GM19099 (cell line): ENCODE results near the gene FCGR2B.

Experiments
- POLR2A ChIP-seq: IDR thresholded peaks from 3 replicates; pipeline ENCODE4 v1.6.1; 2011; ENCODE audit warnings: low read depth; ENCODE audit not compliant: insufficient read length; ENCODE audit errors: extremely low read depth

Gene FCGR2B

DNA sequence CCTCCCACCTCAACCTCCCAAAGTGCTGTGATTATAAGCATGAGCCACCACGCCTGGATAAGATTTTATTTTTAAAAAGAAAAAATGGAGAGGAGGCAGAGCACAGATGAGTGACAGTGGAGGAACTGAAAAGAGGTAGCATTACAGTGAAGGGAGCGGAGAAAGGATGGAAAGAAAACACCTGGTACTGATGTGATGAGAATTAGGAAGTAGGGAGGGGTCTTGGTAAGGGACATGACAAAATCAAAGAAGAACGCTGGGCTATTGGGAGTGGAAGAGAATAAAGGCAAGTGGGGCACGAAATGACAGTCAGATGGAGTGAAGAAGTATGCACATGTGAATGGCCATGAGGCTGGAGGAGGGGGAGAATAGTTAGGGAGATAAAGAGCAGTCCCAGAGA, 46.4 kb downstream of the FCGR2B start:
- TF ChIP-seq POLR2A, result no peak

DNA sequence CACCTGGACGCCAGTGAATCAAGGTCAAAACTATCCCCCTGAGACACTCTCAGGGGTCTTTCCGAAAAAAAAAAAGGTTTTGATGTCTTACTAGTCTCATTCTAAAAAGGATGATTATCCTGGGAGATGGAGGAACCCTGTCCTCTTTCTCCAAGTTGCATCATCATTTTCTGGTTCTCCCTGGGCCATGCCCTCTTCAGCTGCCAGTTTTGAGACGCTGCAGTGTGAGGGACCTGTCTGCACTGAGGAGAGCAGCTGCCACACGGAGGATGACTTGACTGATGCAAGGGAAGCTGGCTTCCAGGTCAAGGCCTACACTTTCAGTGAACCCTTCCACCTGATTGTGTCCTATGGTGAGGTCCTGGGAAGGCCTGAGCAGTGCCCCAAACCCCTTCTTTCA, 47.6 kb downstream of the FCGR2B start:
- TF ChIP-seq POLR2A, result no peak

- TF ChIP-seq POLR2A, result no peak
Observed at GRCh38 chr1:161718559-161719324, 55.8 kb downstream of the FCGR2B start.

DNA sequence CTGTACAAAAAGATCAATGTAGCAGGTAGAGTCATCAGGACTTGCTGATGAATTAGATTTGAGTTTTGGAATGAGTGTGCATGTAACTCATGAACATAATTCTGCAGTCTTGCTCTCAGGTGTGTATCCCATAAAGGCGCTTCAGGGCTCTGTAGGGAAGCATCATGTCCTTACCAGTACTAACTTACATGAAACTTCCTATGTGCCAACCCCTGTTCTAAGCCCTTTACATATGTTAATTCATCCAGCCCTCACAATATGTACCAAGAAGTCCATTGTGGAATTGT, 56.3 kb downstream of the FCGR2B start:
- TF ChIP-seq POLR2A, result no peak

- no peak for TF ChIP-seq POLR2A
Observed at GRCh38 chr1:161720422-161720821, 57.5 kb downstream of the FCGR2B start.

DNA sequence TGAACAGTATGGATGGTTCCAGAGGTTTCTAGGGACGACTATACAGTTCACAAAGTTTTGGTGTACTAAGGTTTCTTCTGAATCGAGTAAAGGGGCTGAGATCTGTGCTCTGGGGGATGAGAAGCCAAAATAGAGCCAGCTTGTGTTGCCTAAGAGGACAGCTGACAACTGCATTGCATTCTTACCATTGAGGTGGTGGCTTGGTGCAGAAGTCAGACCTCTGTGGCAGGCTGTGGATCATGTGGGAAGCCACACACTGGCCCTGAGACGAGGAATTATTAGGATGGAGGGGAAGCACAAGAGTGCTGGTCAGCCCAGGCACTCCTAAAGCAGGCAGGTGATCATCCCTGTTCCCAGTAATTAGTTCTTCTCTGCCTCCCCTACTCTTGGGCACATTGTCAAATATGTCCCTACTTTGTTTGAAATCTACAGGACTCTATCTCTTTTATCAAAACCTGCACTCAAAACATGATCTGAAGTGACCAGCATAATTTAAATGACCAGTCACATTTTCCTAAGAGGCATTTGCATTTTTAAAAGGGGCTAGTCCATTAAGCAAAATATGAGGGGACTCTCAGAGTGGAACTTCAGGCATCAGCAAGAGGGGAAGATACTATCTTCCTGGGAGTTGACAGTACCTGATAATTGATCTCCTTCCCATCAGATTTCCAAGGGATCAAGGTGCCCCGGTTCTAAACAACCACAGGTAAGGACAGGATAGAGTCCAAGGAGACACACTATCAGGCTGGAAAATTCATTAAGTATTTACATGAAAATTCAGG, 58.2 kb downstream of the FCGR2B start, which contains the start of gene FCRLB:
Gene FCRLB, plus strand, starts transcription at position 589 of the 782 bp plus-strand sequence. CDS start 1,129 bp downstream, outside the sequence.
- TF ChIP-seq POLR2A, result no peak

DNA sequence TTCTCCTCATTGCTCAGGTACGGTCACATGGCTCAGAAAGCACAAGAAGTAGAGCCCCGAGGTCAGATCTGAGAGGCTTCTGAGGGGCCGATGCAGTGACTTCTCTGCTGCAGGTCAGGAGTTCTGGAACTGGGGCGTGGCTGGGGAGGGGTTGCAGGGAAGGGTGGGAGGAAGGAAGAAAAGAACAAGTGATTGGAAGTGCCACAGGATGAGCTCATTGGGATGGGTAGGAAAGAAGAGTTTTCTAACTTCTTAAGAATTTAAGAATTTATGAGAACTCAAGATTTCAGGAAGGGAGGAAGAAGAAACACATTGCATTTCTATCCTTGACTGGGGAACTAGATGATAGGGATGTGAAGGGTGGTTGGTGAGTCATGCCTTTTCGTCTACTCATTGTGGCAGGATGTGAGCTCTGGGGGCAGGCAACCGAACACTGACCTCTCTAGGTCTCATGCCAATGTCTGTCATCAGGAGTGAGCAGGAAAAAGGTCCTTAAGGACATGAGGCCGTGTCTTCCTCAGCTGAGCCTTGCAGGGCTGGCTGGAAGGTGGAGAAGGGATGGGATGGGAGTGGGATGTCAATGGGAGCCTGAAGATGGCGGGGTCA, 58.9 kb downstream of the FCGR2B start:
- no peak for TF ChIP-seq POLR2A

DNA sequence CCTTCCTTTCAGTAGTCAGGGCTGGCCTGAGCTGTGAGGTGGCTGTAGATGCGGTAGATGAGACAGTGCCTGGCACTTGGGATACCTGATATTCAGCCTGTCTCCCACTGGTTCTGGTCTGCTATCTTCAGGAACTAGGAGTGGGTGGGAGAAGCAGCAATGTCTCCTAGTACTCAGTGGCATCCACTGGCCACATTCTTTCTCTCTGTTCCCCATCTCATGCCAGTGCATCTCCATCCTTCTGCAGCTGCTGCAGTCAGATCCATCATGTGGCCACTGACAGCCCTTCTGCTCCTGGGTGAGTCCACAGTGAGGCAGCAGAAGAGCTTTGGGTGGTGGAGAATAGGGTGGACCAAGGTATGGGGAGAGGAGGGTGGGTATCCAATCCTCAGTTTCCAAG, 59.5 kb downstream of the FCGR2B start:
- no peak for TF ChIP-seq POLR2A

- no peak for TF ChIP-seq POLR2A
Observed at GRCh38 chr1:161723459-161724141, 60.7 kb downstream of the FCGR2B start.

DNA sequence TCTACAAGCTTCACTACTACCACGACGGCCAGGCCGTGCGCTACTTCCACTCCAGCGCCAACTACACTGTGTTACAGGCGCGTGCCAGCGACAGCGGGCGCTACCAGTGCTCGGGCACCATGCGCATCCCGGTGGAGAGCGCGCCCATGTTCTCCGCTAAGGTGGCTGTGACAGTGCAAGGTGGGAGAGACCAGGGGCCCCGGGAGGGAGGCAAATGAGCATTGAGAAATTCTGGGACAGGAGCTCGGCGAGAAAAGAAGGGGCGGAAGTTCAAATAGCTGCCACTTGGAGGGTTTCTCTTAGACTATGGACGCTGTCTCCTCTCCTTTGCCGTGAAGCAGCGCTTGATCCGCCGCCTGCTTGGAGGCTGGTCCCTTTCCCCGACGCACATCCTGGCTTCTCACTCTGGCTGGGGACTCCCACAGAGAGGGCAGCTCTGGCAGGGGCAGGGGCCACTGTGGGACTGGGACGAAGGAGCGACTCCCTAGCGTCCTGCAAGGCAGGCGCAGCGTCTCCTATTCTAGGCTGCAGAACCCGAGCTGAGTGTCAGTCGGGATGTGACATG, 63.0 kb downstream of the FCGR2B start:
- peak; percentile 47 for TF ChIP-seq POLR2A

DNA sequence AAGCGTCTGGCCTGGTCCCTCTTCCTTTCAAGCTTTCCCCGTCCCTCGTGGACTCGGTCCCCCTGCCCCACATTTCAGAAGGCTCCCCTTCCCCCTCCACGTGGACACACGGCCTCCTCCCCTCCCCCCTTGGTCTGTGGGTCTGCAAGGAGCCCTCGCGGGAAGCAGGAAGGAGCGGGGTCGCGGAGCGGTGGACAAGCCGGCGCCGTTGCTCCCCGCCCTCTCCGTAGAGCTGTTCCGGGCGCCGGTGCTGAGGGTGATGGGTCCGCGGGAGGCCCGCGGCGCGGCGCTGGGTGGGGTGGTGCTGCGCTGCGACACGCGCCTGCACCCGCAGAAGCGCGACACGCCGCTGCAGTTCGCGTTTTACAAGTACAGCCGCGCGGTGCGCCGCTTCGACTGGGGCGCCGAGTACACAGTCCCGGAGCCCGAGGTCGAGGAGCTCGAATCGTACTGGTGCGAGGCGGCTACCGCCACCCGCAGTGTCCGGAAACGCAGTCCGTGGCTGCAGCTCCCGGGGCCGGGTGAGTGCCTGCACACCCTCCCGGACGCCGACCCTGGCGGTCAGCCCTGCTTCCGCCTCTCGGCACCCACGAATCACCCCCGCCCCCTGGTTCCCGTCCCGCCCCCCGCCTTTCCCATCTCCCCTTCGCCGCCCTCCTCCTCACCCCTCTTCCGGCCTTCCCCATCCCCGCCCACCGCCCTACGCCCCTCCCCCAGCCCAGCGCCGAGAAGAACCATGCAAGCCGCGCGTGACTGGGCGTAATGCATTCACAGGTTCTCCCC, 63.7 kb downstream of the FCGR2B start:
- peak; percentile 97 for TF ChIP-seq POLR2A

GRCh38 chr1:161727256-161727924, 64.4 kb downstream of the FCGR2B start:
- no peak for TF ChIP-seq POLR2A
